HG03354 (cell line): Measurements from ENCODE around the gene TUBB6.

Source experiments
- ATAC-seq: cut with Tn5 transposase; IDR thresholded peaks from one replicate; pipeline ENCODE4 v1.9.1; 2021; ENCODE audit warnings: mild to moderate bottlenecking; ENCODE audit not compliant: unreplicated experiment, poor library complexity, severe bottlenecking

The TUBB6 gene

GRCh38 chr18:12373116-12373770, 65.2 kb downstream of the TUBB6 start:
- no peak for ATAC-seq

GRCh38 chr18:12373771-12374116, 65.7 kb downstream of the TUBB6 start:
- ATAC-seq = no peak

GRCh38 chr18:12374401-12374800, 66.4 kb downstream of the TUBB6 start:
- ATAC-seq = no peak
